WTC11 (cell line): ENCODE results near the gene FAM3B.

Experiments
- TF ChIP-seq, protein P1 (sequence below): fragments of 250-450 bp; sonication (Bioruptor Pico); conservative IDR thresholded peaks from 2 replicates; pipeline ENCODE4 v1.9.0; 2021; ENCODE audit warnings: mild to moderate bottlenecking
- TF ChIP-seq, protein P2 (sequence below): sonication (generic); formaldehyde crosslinking; IDR thresholded peaks from 2 replicates; pipeline ENCODE4 v1.8.1; 2023; ENCODE audit warnings: mild to moderate bottlenecking, missing genetic modification reagents, moderate library complexity

- TF ChIP-seq, protein P1, sequence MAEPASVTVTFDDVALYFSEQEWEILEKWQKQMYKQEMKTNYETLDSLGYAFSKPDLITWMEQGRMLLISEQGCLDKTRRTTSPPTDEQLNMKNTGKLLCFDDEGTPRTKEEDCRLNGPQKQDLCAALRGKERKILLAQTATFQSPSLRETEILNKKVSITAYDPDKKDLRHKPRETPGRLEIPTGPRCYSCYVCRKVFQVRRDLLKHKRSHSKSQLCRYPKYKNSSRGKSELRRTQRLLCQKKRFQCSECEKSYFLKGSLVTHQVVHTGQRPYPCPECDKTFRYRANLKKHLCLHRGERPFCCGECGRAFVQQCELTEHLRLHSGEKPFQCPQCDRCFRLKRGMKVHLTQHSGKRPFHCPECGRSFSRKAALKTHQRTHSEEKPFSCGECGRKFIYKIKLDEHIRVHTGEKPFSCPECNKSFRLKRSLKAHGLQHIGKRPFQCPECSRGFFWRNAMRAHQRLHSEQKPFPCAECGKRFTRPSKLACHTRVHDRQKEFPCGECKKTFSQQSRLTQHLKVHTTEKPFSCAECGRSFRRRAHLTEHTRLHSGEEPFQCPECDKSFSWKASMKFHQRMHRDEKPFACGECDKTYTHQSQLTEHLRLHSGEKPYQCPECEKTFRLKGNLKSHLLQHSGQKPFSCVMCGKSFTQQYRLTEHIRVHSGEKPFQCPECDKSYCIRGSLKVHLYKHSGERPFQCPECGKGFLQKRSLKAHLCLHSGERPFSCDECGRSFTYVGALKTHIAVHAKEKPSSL (CRISPR knock-in tag) = no peak
- TF ChIP-seq, protein P2, sequence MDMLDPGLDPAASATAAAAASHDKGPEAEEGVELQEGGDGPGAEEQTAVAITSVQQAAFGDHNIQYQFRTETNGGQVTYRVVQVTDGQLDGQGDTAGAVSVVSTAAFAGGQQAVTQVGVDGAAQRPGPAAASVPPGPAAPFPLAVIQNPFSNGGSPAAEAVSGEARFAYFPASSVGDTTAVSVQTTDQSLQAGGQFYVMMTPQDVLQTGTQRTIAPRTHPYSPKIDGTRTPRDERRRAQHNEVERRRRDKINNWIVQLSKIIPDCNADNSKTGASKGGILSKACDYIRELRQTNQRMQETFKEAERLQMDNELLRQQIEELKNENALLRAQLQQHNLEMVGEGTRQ = no peak
Observed at GRCh38 chr21:41338455-41338854, 21.9 kb downstream of the FAM3B start.
